ENCODE results near the gene DCLK1.
"Not testable (repeated sequence)": the region's sequence is repeated elsewhere in the genome, so short reads cannot be mapped to it uniquely, and the experiment has no call there.

The DCLK1 gene

GRCh38 chr13:35979361-35979951 lies 151.7 kb downstream of the DCLK1 start:
- no peak for DNase-seq

GRCh38 chr13:35978607-35979316 lies 152.4 kb downstream of the DCLK1 start:
- DNase-seq = no peak

- DNase-seq = no peak
Observed at GRCh38 chr13:35977060-35977459, 154.1 kb downstream of the DCLK1 start.

GRCh38 chr13:35976126-35976525 lies 155.1 kb downstream of the DCLK1 start:
- no peak for DNase-seq

- DNase-seq = not testable (repeated sequence)
Observed at GRCh38 chr13:35966951-35967350, 164.2 kb downstream of the DCLK1 start.

GRCh38 chr13:35966024-35966423 lies 165.2 kb downstream of the DCLK1 start:
- DNase-seq = no peak

- DNase-seq = no peak
Observed at GRCh38 chr13:35965226-35965927, 165.8 kb downstream of the DCLK1 start.

- no peak for DNase-seq
Observed at GRCh38 chr13:35964863-35965180, 166.4 kb downstream of the DCLK1 start.

- no peak for DNase-seq
Observed at GRCh38 chr13:35964011-35964862, 166.9 kb downstream of the DCLK1 start.

GRCh38 chr13:35961461-35962220 lies 169.5 kb downstream of the DCLK1 start:
- DNase-seq = no peak

- DNase-seq = no peak
Observed at GRCh38 chr13:35961002-35961401, 170.2 kb downstream of the DCLK1 start.

GRCh38 chr13:35957996-35958395 lies 173.2 kb downstream of the DCLK1 start:
- no peak for DNase-seq

GRCh38 chr13:35957241-35957731 lies 173.9 kb downstream of the DCLK1 start:
- DNase-seq = no peak

- no peak for DNase-seq
Observed at GRCh38 chr13:35956074-35956473, 175.1 kb downstream of the DCLK1 start.

- DNase-seq = no peak
Observed at GRCh38 chr13:35954207-35954560, 177.0 kb downstream of the DCLK1 start.

- DNase-seq = no peak
Observed at GRCh38 chr13:35953537-35954206, 177.5 kb downstream of the DCLK1 start.

- no peak for DNase-seq
Observed at GRCh38 chr13:35947315-35947714, 183.9 kb downstream of the DCLK1 start.

- DNase-seq = no peak
Observed at GRCh38 chr13:35945368-35945767, 185.8 kb downstream of the DCLK1 start.

GRCh38 chr13:35941374-35941773 lies 189.8 kb downstream of the DCLK1 start:
- DNase-seq = no peak

GRCh38 chr13:35940734-35941133 lies 190.4 kb downstream of the DCLK1 start:
- no peak for DNase-seq

- no peak for DNase-seq
Observed at GRCh38 chr13:35936246-35936978, 194.8 kb downstream of the DCLK1 start.
